HL-60/S4 treated with retinoic acid at 250 ng/mL for 4 days and 3 days (cell line): Measurements from ENCODE around the gene PDE1C.

Source experiments
- in situ Hi-C: fragments of 300-500 bp; cut with MboI; formaldehyde crosslinking; loops from 2 replicates; pipeline ENCODE4 v1.7.0; 2022; ENCODE audit warnings: low sequenced_read_pairs

PDE1C gene

GRCh38 chr7:32075612-32076011 is 5.4 kb upstream of the PDE1C start:
- in situ Hi-C loops = no loop called here

GRCh38 chr7:32074787-32075585 is 4.8 kb upstream of the PDE1C start:
- in situ Hi-C loops = no loop called here

GRCh38 chr7:32073533-32073932 is 3.3 kb upstream of the PDE1C start:
- in situ Hi-C loops = no loop called here

- in situ Hi-C loops = no loop called here
These were observed 2.2 kb upstream of the PDE1C start for GRCh38 chr7:32072397-32072796.

- in situ Hi-C loops = no loop called here
These were observed 1.4 kb upstream of the PDE1C start for GRCh38 chr7:32071466-32072091.

GRCh38 chr7:32070051-32070405 is 179 bp downstream of the PDE1C start:
- in situ Hi-C loops = no loop called here

- in situ Hi-C loops = no loop called here
These were observed 1.0 kb downstream of the PDE1C start for GRCh38 chr7:32069116-32069650.

GRCh38 chr7:32068411-32069101 is 1.7 kb downstream of the PDE1C start:
- in situ Hi-C loops = no loop called here

- in situ Hi-C loops = no loop called here
These were observed 3.8 kb downstream of the PDE1C start for GRCh38 chr7:32066441-32066840.

- in situ Hi-C loops = no loop called here
These were observed 6.6 kb downstream of the PDE1C start for GRCh38 chr7:32063614-32064013.

- in situ Hi-C loops = no loop called here
These were observed 8.1 kb downstream of the PDE1C start for GRCh38 chr7:32062150-32062549.

- in situ Hi-C loops = no loop called here
These were observed 8.9 kb downstream of the PDE1C start for GRCh38 chr7:32061346-32061745.

- in situ Hi-C loops = no loop called here
These were observed 10.8 kb downstream of the PDE1C start for GRCh38 chr7:32059289-32060011.

GRCh38 chr7:32058002-32058401 is 12.2 kb downstream of the PDE1C start:
- in situ Hi-C loops = no loop called here

GRCh38 chr7:32056767-32057166 is 13.4 kb downstream of the PDE1C start:
- in situ Hi-C loops = no loop called here

GRCh38 chr7:32053204-32053603 is 17.0 kb downstream of the PDE1C start:
- in situ Hi-C loops = no loop called here

- in situ Hi-C loops = no loop called here
These were observed 19.1 kb downstream of the PDE1C start for GRCh38 chr7:32051128-32051527.

- in situ Hi-C loops = no loop called here
These were observed 20.6 kb downstream of the PDE1C start for GRCh38 chr7:32049599-32049998.

GRCh38 chr7:32048970-32049491 is 21.2 kb downstream of the PDE1C start:
- in situ Hi-C loops = no loop called here

GRCh38 chr7:32047801-32048200 is 22.4 kb downstream of the PDE1C start:
- in situ Hi-C loops = no loop called here

- in situ Hi-C loops = no loop called here
These were observed 23.1 kb downstream of the PDE1C start for GRCh38 chr7:32047075-32047474.
